HS-27A (cell line): Measurements from ENCODE around the gene PYGB.

Source experiments
- DNase-seq: peaks from one replicate; pipeline ENCODE4 v3.0.0-alpha.2; 2012; ENCODE audit warnings: low read depth, missing footprints

The PYGB gene

GRCh38 chr20:25247956-25248785 lies at the start of gene PYGB:
PYGB (plus strand) TSS chr20:25248085; CDS start chr20:25248179, 94 bp downstream.
- peak; percentile 86 for DNase-seq

GRCh38 chr20:25198663-25199383 lies 49.1 kb upstream of the PYGB start:
- DNase-seq = no peak

- no peak for DNase-seq
These were observed 48.2 kb upstream of the PYGB start for GRCh38 chr20:25199473-25200260.

- DNase-seq = no peak
These were observed 44.8 kb upstream of the PYGB start for GRCh38 chr20:25203089-25203488.

- DNase-seq = no peak
These were observed 44.0 kb upstream of the PYGB start for GRCh38 chr20:25203871-25204320.

- no peak for DNase-seq
These were observed 43.2 kb upstream of the PYGB start for GRCh38 chr20:25204550-25205276.

GRCh38 chr20:25205277-25206062 lies 42.4 kb upstream of the PYGB start:
- DNase-seq = no peak

GRCh38 chr20:25206063-25206403 lies 41.9 kb upstream of the PYGB start:
- DNase-seq = no peak

- DNase-seq = no peak
These were observed 41.3 kb upstream of the PYGB start for GRCh38 chr20:25206548-25206947.

- no peak for DNase-seq
These were observed 40.5 kb upstream of the PYGB start for GRCh38 chr20:25207149-25207959.

GRCh38 chr20:25207960-25208534 lies 39.8 kb upstream of the PYGB start:
- DNase-seq = no peak

GRCh38 chr20:25209400-25209799 lies 38.5 kb upstream of the PYGB start:
- no peak for DNase-seq

GRCh38 chr20:25209911-25210310 lies 38.0 kb upstream of the PYGB start:
- DNase-seq = no peak

GRCh38 chr20:25211273-25211672 lies 36.6 kb upstream of the PYGB start:
- DNase-seq = no peak

GRCh38 chr20:25212242-25212641 lies 35.6 kb upstream of the PYGB start:
- no peak for DNase-seq

GRCh38 chr20:25213566-25214425 lies 34.1 kb upstream of the PYGB start:
- no peak for DNase-seq

GRCh38 chr20:25214426-25214790 lies 33.5 kb upstream of the PYGB start:
- DNase-seq = no peak

GRCh38 chr20:25214819-25215218 lies 33.1 kb upstream of the PYGB start:
- no peak for DNase-seq

GRCh38 chr20:25215521-25215920 lies 32.4 kb upstream of the PYGB start:
- no peak for DNase-seq
